GM18520 (cell line): Measurements from ENCODE around the gene DCLRE1B.

Experiments
- ATAC-seq: cut with Tn5 transposase; IDR thresholded peaks from one replicate; pipeline ENCODE4 v1.9.1; 2021; ENCODE audit not compliant: unreplicated experiment

The DCLRE1B gene

GRCh38 chr1:113886417-113887401 is 18.4 kb upstream of the DCLRE1B start:
- ATAC-seq, result no peak

- ATAC-seq, result no peak
Measured at GRCh38 chr1:113887402-113888175, 17.5 kb upstream of the DCLRE1B start, which contains the start of gene BCL2L15. Gene BCL2L15, minus strand, starts transcription at chr1:113887581. Its CDS starts 206 bp downstream, at chr1:113887375.

- ATAC-seq, result no peak
Measured at GRCh38 chr1:113890816-113891215, 14.3 kb upstream of the DCLRE1B start.

GRCh38 chr1:113891631-113892220 is 13.4 kb upstream of the DCLRE1B start:
- no peak for ATAC-seq

GRCh38 chr1:113893267-113893666 is 11.9 kb upstream of the DCLRE1B start:
- no peak for ATAC-seq

GRCh38 chr1:113895098-113895497 is 10.0 kb upstream of the DCLRE1B start:
- no peak for ATAC-seq

GRCh38 chr1:113895961-113896360 is 9.2 kb upstream of the DCLRE1B start:
- ATAC-seq, result no peak

- ATAC-seq, result no peak
Measured at GRCh38 chr1:113898241-113898814, 6.8 kb upstream of the DCLRE1B start.

GRCh38 chr1:113899111-113899510 is 6.0 kb upstream of the DCLRE1B start:
- no peak for ATAC-seq

- no peak for ATAC-seq
Measured at GRCh38 chr1:113901191-113901590, 3.9 kb upstream of the DCLRE1B start.

GRCh38 chr1:113903501-113904292 is 1.4 kb upstream of the DCLRE1B start:
- ATAC-seq, result no peak

- no peak for ATAC-seq
Measured at GRCh38 chr1:113904293-113904673, 843 bp upstream of the DCLRE1B start.

GRCh38 chr1:113905435-113905861 is 322 bp downstream of the DCLRE1B start:
- peak; percentile 1 for ATAC-seq

- no peak for ATAC-seq
Measured at GRCh38 chr1:113912594-113913311, 7.6 kb downstream of the DCLRE1B start.

- no peak for ATAC-seq
Measured at GRCh38 chr1:113913312-113913668, 8.2 kb downstream of the DCLRE1B start.

GRCh38 chr1:113913887-113914664 is 8.9 kb downstream of the DCLRE1B start:
- no peak for ATAC-seq

GRCh38 chr1:113916974-113917373 is 11.8 kb downstream of the DCLRE1B start:
- no peak for ATAC-seq

- no peak for ATAC-seq
Measured at GRCh38 chr1:113917400-113918082, 12.4 kb downstream of the DCLRE1B start.
